ENCODE data around the gene KRTAP19-1.
"Not testable (repeated sequence)": the region's sequence is repeated elsewhere in the genome, so short reads cannot be mapped to it uniquely, and the experiment has no call there.

Gene KRTAP19-1

GRCh38 chr21:30480145-30480544 lies at the start of gene KRTAP19-1:
Gene KRTAP19-1, minus strand, starts transcription at chr21:30480367. Its CDS starts 50 bp downstream, at chr21:30480317.
- no peak for DNase-seq

- DNase-seq = no peak
Observed at GRCh38 chr21:30518876-30519275, 38.7 kb upstream of the KRTAP19-1 start.

DNA sequence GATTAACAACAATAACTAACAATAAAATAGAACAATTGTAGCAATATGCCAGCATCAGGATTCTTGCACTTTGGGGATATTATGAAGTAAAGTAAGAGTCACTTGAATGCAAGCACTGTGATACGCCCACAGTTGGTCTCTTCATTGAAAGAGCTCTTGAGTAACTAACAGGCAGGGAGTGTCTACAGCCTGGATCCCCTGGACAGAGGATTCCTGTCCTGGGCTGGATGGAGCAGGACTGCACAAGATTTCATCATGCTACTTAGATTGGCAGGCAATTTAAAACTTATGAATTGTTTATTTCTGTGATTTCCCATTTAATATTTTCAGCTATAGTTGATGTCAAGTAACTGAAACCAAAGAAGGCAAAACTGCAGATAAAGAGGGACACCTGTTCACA lies 35.5 kb upstream of the KRTAP19-1 start:
- no peak for DNase-seq

DNA sequence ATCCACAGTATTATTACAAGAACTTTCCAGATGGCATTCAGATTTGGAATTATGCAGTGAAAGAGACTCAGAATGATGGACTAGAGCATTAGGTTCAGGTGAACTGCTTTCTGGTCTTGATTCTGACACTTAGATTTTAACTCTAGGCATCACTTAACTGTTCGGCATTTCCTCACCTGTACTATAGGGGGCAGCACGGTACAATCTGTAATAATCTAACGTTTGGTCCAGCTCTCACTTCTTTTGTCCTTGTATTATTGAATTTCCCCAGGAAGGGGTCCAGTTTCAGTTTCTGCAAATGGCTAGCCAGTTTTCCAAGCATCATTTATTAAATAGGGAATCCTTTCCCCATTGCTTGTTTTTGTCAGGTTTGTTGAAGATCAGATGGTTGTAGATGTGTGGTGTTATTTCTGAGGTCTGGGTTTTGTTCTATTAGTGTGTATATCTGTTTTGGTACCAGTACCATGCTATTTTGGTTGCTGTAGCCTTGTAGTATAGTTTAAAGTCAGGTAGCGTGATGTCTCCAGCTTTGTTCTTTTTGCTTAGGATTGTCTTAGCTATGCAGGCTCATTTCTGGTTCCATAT lies 25.5 kb upstream of the KRTAP19-1 start:
- not testable (repeated sequence) for DNase-seq

GRCh38 chr21:30502041-30502440 lies 21.9 kb upstream of the KRTAP19-1 start, which contains the start of gene KRTAP19-5:
Gene KRTAP19-5, minus strand, starts transcription at chr21:30502141. Its CDS starts 51 bp downstream, at chr21:30502090.
- DNase-seq = no peak

DNA sequence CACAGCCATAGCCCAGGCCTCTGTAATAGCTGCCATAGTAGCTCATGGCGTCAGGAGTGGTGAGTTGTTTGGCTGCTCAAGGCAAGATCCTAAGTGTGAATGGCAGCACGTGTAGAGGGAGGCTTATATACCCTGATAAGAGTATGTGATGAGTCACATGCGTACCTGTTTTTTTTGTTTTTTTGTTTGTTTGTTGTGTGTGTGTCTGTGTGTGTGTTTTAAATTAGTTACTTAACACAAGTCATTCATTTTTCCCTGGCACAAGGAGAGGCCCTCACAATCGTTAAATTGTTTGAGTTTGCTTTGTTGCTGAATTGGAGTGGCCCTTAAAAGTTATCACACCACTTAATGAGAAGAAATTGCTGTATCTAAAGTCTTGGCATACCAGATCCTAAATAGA lies 16.9 kb upstream of the KRTAP19-1 start, which contains the start of gene KRTAP19-4:
KRTAP19-4 (minus strand) TSS at position 101 of the 400 bp plus-strand sequence; CDS start at position 46, 55 bp downstream.
- DNase-seq = no peak

DNA sequence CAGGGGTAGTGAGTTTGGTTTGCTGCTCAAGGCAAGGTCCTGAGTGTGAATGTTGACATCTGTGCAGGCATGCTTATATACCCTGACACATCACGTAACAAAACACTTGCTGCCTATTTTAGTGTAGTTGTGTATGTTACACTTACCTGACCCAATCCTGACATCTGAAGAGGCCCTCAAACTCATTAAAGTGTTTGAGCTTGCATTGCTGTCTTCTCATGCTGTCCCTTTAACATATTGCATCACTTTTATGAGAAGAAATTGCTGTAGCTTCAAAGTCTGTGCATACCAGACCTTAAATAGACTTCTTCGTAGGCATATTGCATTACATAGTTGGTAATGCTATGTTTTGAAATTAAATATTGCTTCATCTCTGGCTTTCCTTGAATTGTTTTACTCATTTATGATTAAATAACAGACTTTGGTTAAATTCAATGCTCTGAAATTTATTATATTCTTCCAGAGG lies 11.8 kb upstream of the KRTAP19-1 start, which contains the start of gene KRTAP19-3:
KRTAP19-3 (minus strand) TSS at position 51 of the 466 bp plus-strand sequence. CDS start 56 bp downstream, outside the sequence.
- no peak for DNase-seq

DNA sequence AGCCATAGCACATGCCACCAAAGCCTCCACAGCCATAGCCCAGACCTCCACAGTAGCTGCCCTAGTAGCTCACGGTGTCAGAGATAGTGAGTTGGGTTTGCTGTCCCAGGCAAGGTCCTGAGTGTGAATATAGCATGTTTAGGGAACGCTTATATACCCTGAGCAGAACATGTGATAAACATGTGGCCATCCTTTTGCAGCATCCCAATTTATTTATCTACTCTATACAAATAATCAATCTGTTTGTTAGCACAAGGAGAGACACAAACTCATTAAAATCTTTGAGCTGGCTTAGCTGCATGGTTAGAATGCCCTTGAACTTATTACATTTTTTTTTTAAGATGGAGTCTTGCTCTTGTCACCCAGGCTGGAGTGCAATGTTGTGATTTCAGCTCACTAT lies 7.2 kb upstream of the KRTAP19-1 start, which contains the start of gene KRTAP19-2:
KRTAP19-2 (minus strand) TSS at position 101 of the 400 bp plus-strand sequence; CDS start at position 13, 88 bp downstream.
- no peak for DNase-seq

GRCh38 chr21:30486180-30486579 lies 6.0 kb upstream of the KRTAP19-1 start:
- no peak for DNase-seq

- no peak for DNase-seq
Observed at GRCh38 chr21:30482130-30482529, 2.0 kb upstream of the KRTAP19-1 start.

DNA sequence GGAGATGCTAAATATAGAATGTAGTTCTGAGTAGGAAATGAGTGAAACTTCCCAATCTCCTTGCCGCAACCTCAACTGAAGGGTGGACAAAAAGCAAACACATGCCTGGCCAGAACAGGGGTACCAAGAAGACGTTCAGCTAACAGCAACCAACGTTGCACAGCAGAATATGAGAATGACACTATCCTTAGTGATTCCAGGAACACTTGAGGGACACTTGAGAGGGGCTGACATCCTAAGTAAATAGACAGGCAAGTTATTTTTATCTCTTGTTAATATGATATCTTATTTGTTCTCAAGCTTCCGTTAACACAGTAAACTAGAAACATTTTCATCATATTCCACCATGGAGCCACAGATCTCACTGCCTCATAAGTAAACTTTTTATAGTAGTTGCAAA lies 908 bp downstream of the KRTAP19-1 start:
- no peak for DNase-seq

- no peak for DNase-seq
Observed at GRCh38 chr21:30478004-30478403, 2.2 kb downstream of the KRTAP19-1 start.

GRCh38 chr21:30468900-30469714 lies 11.1 kb downstream of the KRTAP19-1 start:
- DNase-seq = no peak

DNA sequence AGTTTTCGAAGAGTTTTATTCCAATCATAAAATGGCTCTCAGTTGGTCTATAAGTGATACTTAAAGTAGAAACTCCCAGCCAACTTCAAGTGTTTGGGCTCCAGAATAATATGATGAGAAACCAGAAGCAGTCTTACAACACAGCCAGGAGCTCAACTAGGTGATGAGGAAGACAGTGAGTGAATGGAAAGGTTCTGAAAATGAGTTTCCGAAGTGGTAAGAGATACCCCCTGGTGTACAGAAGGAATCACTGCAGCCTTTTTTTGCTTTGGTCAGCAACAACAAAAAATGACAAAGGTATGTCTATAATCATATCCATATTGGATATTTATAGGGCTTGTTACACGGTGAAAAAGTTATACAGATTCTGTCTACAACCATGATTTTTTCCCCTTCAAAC lies 16.5 kb downstream of the KRTAP19-1 start:
- no peak for DNase-seq

GRCh38 chr21:30448514-30448913 lies 31.7 kb downstream of the KRTAP19-1 start:
- no peak for DNase-seq

DNA sequence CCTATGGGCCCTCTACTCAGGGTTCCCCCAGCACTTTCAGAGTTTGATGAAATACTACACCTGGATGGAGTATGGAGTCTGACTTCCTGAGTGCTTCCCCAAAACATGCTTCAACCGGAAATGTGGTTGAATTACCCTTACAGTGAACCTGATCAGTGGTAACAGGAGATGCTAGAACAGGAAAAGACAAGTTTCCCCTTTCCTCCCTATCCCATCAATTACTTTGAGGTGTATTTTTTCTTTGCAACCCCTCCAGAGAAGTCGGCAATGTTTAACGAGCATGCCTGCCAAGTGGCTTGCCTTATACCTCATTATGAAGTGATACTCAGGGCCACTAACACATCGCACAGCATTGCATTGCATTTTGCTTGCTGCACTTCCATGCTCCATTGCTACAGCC lies 33.1 kb downstream of the KRTAP19-1 start:
- no peak for DNase-seq

GRCh38 chr21:30444204-30444603 lies 36.0 kb downstream of the KRTAP19-1 start:
- peak; percentile 2 for DNase-seq

GRCh38 chr21:30443226-30443625 lies 36.9 kb downstream of the KRTAP19-1 start:
- no peak for DNase-seq

- DNase-seq = no peak
Observed at GRCh38 chr21:30439975-30440374, 40.2 kb downstream of the KRTAP19-1 start, which contains the start of gene KRTAP15-1. Gene KRTAP15-1, plus strand, starts transcription at chr21:30440275. Its CDS starts 53 bp downstream, at chr21:30440328.

DNA sequence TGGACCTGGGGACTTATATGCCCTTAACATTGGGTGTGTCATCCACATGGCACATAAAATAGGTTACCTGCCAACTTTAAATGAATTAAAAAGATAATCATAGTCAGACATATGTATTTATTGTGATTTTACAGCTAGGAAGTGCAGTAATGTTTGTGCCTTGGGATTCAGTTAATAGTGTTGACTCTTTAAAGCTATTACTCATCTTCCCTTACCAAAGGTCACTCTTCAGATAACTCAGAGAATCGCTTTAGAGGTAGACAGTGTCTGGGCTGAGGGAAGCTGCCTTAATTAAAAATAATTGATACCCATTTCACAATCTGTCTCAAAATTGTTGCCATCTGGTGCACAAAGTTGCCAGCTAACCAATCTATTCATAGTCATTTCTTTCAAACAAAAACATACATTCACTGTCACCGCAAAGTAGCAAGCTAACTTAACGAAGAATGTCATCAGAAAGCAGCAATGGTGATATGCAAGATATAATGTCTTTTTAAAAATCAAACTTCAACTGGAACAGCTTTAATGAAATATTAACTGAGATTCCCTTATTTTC lies 43.1 kb downstream of the KRTAP19-1 start:
- no peak for DNase-seq

DNA sequence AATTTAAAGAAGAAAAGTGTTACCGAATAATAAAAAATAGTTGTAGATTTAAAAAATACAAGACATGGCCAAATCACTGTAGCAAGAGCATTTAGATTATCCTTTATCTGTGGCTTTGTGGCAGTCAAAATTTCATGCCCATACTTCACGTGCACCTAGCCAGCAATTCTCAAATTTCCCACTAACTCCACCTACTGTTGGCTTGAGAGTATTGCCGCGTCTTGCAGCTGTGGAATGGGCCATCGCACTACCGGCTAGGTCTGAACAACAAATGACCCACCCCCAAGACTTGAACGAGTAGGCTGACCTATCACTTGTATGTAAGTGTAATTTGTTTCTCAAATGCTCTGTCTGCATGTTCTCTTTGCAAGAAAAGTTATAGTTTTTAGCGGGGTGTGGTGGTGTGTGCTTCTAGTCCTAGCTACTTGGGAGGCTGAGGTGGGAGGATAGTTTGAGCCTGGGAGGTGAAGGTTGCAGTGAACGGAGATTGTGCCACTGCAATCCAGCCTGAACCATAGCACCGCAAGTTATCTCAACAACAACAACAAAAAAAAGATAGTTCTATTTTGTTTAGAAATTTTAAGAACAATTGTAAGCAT lies 46.0 kb downstream of the KRTAP19-1 start:
- peak; percentile 1 for DNase-seq

DNA sequence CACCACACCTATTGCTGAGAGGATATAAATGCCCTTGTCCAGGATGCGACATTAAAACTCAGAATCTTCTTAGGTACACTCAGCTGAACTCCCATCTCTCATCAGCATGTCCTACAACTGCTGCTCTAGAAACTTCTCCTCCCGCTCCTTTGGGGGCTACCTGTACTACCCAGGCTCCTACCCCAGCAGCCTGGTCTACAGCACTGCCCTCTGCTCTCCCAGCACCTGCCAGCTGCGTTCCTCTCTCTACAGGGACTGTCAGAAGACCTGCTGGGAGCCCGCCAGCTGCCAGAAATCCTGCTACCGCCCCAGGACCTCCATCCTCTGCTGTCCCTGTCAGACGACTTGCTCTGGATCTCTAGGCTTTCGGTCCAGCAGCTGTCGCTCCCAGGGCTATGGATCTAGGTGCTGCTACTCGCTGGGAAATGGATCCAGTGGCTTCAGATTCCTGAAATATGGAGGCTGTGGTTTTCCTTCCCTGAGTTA lies 50.0 kb downstream of the KRTAP19-1 start, which contains the start of gene KRTAP13-4:
KRTAP13-4 (plus strand) TSS at position 51 of the 486 bp plus-strand sequence; CDS start at position 107, 56 bp downstream.
- DNase-seq = no peak

Data from NCI-H526 treated with DMSO at 0.1 percent for 48 hours (cell line).